GM21576 (cell line): ENCODE results near the gene ZNRF1.
"Not testable (repeated sequence)": the region's sequence is repeated elsewhere in the genome, so short reads cannot be mapped to it uniquely, and the experiment has no call there.

Experiments used
- ATAC-seq: cut with Tn5 transposase; IDR thresholded peaks from one replicate; pipeline ENCODE4 v1.9.1; 2021; ENCODE audit warnings: mild to moderate bottlenecking, moderate library complexity; ENCODE audit not compliant: unreplicated experiment

The ZNRF1 gene

GRCh38 chr16:75000481-75001081 is 1.8 kb downstream of the ZNRF1 start:
- ATAC-seq, result no peak

DNA sequence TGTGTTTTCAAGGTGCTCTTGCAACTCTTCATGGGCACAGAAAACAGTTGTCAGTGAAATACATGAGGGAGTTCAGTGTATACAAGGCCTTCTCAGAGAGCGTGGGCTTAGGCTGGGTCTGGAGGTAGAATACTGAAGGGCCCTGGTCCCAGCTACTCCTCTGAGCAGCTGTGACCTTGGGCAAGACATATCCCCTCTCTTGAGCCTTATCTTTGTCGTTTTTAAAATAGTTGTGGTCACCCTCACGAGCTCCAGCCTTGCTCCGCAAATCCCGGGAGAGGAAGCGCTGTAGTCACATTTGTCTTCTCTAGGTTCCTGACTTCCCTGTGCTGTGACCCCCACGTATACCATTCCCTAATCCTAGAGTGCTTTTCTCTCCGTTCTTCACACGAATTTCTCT is 3.6 kb downstream of the ZNRF1 start:
- ATAC-seq, result no peak

- no peak for ATAC-seq
Measured at GRCh38 chr16:75003931-75004330, 5.1 kb downstream of the ZNRF1 start.

- ATAC-seq, result no peak
Measured at GRCh38 chr16:75004460-75004859, 5.6 kb downstream of the ZNRF1 start.

DNA sequence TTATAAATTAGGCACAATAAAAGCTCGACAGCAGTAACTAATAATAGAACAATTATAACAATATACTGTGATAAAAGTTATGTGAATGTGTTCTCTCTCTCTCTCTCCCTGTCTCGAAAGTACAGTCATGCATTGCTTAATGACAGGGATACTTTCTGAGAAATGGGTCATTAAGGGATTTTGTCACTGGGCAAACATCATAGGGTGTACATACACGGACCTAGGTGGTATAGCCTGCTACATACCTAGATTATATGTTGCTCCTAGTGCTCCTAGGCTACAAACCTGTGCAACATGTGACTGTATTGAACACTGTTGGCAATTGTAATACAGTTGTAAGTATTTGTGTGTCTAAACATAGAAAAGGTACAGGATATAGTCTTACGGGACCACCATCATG is 6.9 kb downstream of the ZNRF1 start:
- no peak for ATAC-seq

- ATAC-seq, result peak; percentile 40
Measured at GRCh38 chr16:75007443-75007842, 8.6 kb downstream of the ZNRF1 start.

- ATAC-seq, result no peak
Measured at GRCh38 chr16:75010427-75010826, 11.6 kb downstream of the ZNRF1 start.

DNA sequence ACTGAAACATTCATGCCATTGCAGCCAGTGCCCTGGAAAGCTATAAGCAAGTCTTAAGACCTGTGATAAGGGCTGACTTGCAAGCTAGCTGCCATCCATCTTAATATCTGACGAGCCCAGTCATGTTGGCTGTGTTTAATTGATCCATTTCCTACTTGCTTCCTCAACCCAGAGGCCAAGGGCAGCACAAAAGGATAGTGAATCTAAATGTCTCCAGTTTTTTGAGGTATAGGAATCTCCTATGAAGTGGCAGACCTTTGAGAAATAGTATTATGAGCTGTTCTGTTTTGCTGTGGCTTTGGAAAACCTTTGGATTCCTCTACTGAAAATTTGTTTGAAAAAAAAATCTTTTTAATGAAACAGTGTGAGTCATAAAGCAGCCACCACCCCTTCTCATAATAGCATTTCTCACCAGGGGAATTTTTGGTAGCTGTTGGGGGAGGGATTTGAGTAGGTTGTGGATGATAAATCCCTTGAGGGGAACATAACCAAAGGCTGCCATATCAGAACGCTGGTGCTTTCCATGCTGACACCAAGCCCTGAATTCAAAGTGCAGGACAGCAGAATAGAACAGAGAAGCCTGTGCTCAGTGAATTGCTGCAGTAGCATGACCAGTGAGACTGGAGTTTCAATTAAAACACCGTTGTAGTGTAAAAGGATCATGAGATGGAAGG is 12.9 kb downstream of the ZNRF1 start:
- ATAC-seq, result peak; percentile 50

GRCh38 chr16:75012380-75013081 is 13.7 kb downstream of the ZNRF1 start:
- ATAC-seq, result peak; percentile 26

DNA sequence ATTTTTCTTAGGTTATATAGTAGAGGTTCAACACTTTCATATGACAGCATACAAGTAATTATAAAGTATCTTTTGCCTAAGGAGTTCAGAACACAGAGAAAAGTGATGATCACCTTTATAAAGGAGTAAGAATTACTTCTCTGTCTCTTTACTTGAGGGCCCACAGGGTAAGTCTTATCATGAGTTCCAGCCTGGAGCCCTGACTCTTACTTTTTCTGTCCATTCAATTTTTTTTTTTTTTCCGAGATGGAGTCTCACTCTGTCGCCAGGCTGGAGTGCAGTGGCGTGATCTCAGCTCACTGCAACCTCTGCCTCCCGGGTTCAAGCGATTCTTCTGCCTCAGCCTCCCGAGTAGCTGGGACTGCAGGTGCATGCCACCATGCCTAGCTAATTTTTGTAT is 14.3 kb downstream of the ZNRF1 start:
- not testable (repeated sequence) for ATAC-seq

- ATAC-seq, result no peak
Measured at GRCh38 chr16:75014318-75014717, 15.5 kb downstream of the ZNRF1 start.

DNA sequence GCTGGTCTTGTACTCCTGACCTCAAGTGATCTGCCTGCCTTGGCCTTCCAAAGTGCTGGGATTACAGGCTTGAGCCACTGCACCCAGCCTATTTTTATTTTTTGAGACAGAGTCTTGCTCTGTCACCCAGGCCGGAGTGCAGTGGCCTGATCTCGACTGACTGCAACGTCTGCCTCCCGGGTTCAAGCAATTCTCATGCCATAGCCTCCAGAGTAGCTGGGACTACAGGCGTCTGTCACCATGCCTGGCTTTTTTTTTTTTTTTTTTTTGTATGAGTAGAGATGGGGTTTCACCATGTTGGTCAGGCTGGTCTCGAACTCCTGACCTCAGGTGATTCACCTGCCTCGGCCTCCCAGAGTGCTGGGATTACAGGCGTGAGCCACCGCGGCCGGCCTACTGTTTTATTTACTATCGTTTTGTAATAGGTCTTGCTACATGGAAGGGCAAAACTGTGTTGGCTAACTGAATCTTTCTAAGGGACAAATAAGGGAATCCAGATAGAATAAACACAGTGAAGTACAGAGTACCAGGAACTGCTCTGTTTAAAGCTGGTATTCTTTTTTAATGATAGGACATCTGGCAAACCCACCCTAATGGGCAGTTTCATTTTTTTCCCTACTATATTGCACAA is 17.7 kb downstream of the ZNRF1 start:
- ATAC-seq, result not testable (repeated sequence)

DNA sequence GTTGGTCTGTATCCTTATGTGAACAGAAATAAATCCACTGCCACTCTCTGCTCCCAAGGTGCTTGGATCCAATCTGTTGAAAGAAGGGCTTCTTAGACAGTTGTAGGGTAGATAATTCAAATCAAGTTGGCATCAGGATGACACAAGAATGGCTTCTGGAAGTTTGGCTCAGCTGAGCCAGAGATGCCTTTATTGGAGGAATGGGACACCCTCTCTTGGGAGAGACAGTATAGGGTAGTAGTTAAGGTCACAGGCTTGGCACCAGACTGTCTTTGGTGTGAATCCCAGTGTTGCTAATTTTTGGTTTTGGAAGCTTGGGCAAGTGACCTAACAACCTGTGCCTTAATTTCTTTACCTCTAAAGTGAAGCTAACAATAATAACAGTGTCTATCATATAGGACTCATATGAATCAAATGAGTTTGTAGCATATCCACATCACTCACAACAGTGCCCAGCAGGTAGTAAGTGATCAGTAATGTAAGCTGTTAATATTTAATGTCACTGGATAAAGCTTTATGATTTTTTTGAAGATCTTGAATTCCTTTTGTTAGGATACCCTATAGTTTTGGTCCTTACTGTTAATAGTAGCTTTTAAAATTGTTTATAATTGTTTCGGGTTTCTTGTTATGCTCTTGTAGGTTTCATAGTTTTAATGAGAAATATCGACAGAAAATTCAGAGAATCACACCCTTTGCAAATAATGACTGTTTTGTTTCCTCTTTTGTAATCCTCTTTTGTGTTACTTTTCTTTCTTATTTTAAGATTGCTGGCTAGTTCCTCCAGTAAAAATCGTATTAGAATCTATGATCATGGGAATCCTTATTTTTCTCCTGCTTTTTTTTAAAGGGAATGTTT is 19.1 kb downstream of the ZNRF1 start:
- ATAC-seq, result no peak

GRCh38 chr16:75019007-75019406 is 20.2 kb downstream of the ZNRF1 start:
- no peak for ATAC-seq

- ATAC-seq, result no peak
Measured at GRCh38 chr16:75019586-75019985, 20.8 kb downstream of the ZNRF1 start.

- ATAC-seq, result no peak
Measured at GRCh38 chr16:75021410-75021809, 22.6 kb downstream of the ZNRF1 start.

- no peak for ATAC-seq
Measured at GRCh38 chr16:75022567-75022966, 23.7 kb downstream of the ZNRF1 start.

DNA sequence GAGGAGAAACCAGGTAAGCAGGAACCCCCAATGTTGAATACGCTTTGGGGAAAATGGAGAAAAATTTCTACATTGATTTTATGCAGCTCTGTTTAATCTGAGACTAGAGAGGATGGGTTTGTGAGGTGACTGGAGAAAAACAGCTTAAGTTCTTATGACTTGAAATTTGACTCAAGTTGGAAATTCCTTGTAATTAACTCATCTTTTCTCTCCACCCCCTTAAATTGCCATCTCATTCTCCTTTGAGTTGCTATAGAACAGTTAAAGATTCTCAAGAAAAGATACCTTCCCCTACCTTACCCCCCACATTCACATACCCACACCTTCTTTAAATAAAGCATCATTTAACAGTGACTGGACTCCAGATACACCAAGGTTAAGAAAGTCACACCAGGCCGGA is 24.2 kb downstream of the ZNRF1 start:
- no peak for ATAC-seq

DNA sequence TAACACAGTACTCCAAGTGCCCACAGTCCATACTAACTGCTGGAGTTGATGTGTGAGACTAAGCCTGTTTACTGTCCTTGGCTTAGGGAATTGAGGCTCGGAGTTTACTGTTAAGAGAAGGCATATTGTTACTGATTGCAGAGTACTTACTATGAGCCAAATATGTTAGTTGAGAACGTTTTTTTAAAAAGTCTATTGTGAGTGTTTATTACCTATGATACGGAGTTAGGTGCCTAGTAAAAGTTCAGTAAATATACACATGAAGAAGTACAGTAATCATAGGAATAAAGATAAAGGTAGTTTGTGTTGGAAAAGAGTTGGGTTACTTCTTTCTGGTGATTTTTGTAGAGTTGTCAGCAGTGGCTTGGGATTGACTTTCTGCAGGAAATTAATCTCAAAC is 25.4 kb downstream of the ZNRF1 start:
- no peak for ATAC-seq

DNA sequence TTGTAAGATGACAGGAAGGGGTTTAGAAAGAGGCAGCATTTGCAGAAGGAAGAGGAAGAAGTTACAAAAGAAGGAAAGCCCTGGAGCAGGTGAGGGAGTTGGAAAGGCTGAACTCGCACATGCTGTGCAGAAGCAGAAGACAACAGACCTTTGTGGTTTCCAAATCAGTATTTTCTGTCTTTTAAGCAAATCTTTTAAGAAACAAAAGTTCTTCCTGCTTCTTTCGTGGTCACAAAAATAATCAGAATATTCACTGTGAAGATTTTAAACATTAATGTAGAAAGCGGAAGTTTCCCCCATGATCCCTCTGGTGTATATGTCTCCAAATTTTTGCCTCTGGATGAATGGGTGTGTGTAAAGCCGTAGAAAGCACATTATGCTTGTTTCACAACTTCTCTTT is 25.8 kb downstream of the ZNRF1 start:
- no peak for ATAC-seq

DNA sequence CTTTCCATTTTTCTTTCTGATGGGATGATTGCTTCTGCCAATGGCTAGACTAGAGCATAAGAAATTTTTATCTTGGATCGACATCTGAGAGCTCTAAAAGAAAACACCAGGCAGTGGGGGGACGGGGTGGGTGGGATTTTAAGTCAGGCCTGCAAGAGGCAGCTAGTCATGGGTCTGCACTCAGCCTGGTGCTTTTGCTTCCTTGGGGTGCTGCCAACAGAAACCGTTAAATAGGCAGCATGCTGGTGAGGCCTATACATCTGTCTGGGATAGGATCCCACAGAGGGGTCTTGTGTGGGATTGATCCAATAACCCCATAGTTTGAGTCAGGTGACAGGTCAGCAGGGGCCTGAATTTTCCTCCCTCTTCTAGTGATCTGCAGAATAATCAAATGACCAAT is 26.9 kb downstream of the ZNRF1 start:
- no peak for ATAC-seq
